HG03342 (cell line): ENCODE results near the gene ACER2.
A peak's percentile ranks its signal among the peaks of the same experiment; 100 is the strongest.

Experiments used
- ATAC-seq: cut with Tn5 transposase; IDR thresholded peaks from one replicate; pipeline ENCODE4 v1.9.1; 2021; ENCODE audit warnings: mild to moderate bottlenecking, moderate library complexity; ENCODE audit not compliant: unreplicated experiment

The ACER2 gene

GRCh38 chr9:19481971-19482404 lies 73.2 kb downstream of the ACER2 start:
- no peak for ATAC-seq

GRCh38 chr9:19484699-19485098 lies 75.9 kb downstream of the ACER2 start:
- no peak for ATAC-seq

- ATAC-seq, result no peak
Observed at GRCh38 chr9:19485193-19485592, 76.4 kb downstream of the ACER2 start.

GRCh38 chr9:19486803-19487202 lies 78.0 kb downstream of the ACER2 start:
- no peak for ATAC-seq

GRCh38 chr9:19488721-19489120 lies 79.9 kb downstream of the ACER2 start:
- no peak for ATAC-seq

GRCh38 chr9:19490269-19490668 lies 81.5 kb downstream of the ACER2 start:
- no peak for ATAC-seq

GRCh38 chr9:19490828-19491227 lies 82.0 kb downstream of the ACER2 start:
- ATAC-seq, result no peak

- no peak for ATAC-seq
Observed at GRCh38 chr9:19492775-19493173, 84.0 kb downstream of the ACER2 start.

GRCh38 chr9:19493174-19493811 lies 84.5 kb downstream of the ACER2 start:
- ATAC-seq, result peak; percentile 83

- no peak for ATAC-seq
Observed at GRCh38 chr9:19493876-19494275, 85.1 kb downstream of the ACER2 start.

- ATAC-seq, result no peak
Observed at GRCh38 chr9:19495186-19496028, 86.6 kb downstream of the ACER2 start.

- ATAC-seq, result no peak
Observed at GRCh38 chr9:19496321-19497050, 87.7 kb downstream of the ACER2 start.

- no peak for ATAC-seq
Observed at GRCh38 chr9:19497276-19497675, 88.5 kb downstream of the ACER2 start.

GRCh38 chr9:19498015-19498414 lies 89.2 kb downstream of the ACER2 start:
- ATAC-seq, result no peak
